ENCODE results near the gene RAB6A.

DNA sequence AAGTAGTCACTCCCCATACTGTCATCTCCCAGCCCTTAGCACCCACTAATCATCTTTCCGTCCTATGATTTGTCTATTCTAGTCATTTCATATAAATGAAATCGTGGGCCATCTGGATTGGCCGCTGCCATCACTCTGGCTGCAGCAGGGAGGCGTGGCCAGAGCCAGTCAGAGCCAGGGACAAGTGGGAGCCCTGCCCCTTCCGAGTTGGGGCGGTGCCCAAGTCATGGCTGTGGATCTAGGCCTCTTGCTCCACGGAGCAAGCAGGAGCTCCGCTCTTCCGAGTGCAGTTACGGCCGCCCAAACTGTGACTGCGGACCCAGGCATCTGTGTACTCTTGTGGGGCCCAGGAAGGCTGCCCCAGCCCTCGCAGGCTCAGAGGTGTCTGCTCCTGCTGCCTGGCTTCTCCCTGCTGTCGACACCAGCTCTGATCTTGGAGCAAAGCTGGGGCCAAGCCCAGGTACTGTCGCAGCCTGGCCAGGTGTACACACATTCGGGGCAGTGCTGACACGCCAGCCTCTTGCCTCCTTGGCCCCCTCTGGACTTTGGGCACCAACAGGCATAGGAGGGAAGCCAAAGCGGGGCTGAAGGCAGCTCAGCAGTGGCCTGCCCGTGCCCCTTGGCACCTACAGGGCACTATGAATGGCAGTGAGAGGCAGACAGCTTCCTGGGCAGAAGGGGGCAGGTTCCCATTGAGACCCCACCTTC lies 35.2 kb upstream of the RAB6A start:
- TF ChIP-seq, protein P1, sequence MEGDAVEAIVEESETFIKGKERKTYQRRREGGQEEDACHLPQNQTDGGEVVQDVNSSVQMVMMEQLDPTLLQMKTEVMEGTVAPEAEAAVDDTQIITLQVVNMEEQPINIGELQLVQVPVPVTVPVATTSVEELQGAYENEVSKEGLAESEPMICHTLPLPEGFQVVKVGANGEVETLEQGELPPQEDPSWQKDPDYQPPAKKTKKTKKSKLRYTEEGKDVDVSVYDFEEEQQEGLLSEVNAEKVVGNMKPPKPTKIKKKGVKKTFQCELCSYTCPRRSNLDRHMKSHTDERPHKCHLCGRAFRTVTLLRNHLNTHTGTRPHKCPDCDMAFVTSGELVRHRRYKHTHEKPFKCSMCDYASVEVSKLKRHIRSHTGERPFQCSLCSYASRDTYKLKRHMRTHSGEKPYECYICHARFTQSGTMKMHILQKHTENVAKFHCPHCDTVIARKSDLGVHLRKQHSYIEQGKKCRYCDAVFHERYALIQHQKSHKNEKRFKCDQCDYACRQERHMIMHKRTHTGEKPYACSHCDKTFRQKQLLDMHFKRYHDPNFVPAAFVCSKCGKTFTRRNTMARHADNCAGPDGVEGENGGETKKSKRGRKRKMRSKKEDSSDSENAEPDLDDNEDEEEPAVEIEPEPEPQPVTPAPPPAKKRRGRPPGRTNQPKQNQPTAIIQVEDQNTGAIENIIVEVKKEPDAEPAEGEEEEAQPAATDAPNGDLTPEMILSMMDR (IDR thresholded peaks at IDR 0.05): no peak
- TF ChIP-seq ZFX (IDR thresholded peaks at IDR 0.05; ENCODE audit: borderline replicate concordance): no peak
